Medulla oblongata (tissue), 1 donor: ENCODE measurements around the gene TBC1D28.
A peak's percentile ranks its signal among the peaks of the same experiment; 100 is the strongest.
"Not testable (repeated sequence)": the region's sequence is repeated elsewhere in the genome, so short reads cannot be mapped to it uniquely, and the experiment has no call there.

ENCODE experiments used
- DNase-seq: peaks from one replicate; pipeline ENCODE4 v3.0.0-alpha.2; 2015; ENCODE audit errors: extremely low spot score

Gene TBC1D28

DNA sequence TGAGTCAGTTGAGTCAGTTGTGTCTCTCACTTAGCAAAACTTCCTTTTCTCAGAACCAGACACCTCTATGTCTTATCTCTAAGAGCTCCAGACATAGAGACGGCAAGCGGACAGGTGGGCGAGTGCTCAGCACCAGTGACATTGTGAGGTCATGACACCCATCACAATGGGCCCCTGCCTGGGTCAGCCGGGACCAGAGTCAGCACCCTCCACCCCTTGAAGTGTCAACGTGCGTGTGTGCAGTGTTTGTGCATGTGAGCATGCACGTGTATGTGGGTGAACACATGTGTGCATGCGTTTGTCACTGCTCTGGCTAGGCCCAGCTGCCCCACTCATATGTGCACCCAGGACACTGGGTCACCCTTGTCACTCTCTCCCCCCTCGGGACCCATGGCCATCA, at the start of gene TBC1D28:
Gene TBC1D28 (minus strand): TSS at position 101 of the 400 bp plus-strand sequence. CDS start 3,039 bp downstream, outside the sequence.
- not testable (repeated sequence) for DNase-seq

DNA sequence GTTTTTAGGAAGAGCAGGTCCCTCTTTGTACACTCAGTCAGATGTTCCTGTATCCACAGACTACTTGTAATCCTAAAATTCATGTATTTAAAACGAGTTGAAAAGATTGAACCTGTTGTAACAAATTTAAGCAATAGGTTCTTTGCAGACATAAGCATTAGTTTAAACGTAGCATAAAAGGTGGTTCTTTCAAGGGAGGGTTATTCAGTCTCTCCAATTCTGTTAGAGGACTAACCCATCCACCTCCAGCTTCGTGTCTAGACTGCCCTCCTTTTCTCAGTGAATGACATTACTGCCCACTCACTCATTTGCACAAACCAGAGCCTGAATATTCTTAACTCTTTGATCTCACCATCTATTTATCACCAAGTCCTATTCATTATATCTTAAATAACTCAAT, 38.5 kb upstream of the TBC1D28 start:
- not testable (repeated sequence) for DNase-seq

DNA sequence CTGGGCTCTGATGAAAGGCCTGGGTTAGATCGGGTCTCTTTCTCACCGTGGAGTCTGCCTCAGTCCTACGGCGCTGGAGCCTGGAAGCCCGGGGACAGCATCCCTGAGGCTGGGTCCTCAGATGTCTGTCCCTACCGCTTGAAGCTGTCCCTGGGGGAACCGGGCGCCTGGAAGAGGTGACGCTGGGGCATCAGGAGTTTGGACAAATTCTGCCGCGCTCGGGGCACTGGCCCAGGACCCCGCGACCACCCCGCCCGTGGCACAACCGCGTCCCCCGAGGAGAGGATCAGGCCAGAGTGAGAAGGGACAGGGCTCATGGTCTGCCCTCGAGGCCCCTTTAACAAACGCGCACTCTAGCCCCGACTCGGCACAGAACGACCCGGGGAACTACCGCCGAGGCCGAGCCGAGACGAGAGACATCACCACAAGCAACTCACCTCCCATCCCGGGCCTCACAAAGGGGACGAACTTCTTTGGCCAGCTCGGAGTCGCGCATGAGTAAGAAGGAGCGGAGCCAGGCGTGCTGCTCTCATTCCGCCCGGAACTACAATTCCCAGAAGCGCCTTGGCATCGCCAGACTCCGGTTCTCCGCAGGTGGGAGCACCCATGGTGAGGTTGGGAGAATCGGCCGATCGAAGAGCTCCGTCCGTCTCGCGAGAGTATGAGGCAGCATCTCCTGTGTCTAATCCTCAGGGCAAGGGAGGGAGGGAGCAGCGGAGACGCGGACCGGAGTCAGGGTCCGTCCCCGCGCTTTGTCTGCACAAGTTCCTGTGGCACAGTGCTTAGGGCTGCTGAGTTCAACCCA, 37.8 kb upstream of the TBC1D28 start, which contains the start of gene FOXO3B:
Gene FOXO3B (minus strand): TSS at position 548 of the 805 bp plus-strand sequence. CDS start 663 bp downstream, outside the sequence.
- DNase-seq, result peak; percentile 91

DNA sequence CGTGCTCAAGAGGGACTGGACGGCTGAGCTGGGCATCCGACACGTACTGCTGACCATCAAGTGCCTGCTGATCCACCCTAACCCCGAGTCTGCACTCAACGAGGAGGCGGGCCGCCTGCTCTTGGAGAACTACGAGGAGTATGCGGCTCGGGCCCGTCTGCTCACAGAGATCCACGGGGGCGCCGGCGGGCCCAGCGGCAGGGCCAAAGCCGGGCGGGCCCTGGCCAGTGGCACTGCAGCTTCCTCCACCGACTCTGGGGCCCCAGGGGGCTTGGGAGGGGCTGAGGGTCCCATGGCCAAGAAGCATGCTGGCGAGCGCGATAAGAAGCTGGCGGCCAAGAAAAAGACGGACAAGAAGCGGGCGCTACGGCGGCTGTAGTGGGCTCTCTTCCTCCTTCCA, 33.2 kb upstream of the TBC1D28 start:
- not testable (repeated sequence) for DNase-seq

DNA sequence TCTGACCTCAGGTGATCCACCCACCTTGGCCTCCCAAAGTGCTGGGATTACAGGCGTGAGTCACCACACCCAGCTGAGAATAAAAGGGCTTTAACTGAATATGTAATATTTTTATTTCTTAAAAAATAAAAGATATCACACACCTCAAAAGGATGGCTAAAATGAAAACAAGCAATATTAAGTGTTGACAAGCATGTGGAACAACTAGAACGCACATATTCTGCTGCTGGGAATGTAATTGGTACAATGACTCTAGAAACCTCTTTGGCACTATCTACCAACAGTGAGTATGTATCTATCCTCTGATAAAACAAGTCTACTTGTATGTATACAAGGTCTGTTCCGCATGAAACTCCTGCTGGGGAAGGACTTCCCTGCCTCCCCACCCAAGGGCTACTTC, 32.7 kb upstream of the TBC1D28 start:
- DNase-seq, result not testable (repeated sequence)

DNA sequence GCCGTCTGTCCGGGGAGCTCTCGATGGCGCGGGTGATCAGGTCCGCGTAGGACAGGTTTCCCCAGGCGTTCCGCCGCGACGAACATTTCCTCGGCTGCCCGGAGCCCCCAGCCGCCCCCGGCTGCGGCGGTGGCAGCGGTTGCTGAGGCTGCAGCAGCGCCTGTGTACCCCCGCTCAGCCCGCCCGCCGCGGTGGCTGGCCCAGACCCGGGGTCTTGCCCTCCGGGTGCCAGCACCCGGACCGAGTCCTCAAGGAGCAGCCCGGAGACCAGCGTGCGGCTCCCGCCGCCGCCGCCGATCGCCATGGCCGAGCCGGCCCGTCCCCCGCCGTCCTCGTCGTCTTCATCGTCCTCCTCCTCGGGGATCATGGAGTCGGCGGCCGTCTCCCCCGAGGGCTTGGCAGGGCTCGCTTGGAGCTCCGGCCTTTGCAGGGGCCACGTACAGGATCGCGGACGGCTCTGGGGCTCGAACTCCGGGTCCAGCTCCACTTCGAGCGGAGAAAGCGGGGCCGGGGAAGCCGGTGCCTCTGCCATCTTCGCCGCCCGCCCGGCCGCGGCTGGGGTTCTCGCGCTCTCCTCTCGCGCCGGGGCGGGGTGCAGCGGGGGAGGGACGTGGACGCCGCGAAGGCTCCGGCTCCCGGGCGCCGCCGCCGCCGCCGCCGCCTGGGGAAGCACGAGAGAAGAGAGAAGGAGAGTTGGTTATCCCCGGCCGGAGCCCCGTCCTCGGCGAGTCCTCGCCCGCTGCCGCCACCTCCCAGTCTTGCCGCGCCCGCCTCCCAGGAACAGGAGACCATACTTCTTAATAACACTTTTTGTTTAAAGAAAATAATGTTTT, 28.4 kb upstream of the TBC1D28 start:
- not testable (repeated sequence) for DNase-seq

DNA sequence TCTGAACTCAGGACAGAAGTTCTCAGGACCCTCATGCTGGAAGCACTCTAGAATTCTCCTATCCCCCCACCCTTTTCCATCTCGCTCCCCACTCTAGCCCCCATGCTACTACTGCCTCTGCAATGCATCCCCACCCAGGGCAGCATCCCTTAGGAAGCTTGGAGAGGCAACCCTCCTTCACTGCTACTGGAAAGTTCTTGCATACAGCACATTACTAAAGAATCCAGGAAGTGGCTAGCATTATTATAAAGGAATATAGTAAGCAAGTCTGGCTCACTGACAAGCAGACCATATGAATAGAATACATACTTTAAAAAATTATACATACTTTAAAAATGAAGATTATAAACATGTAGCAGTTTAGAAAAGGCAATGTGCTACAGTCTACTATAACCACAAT, 24.4 kb upstream of the TBC1D28 start:
- not testable (repeated sequence) for DNase-seq

DNA sequence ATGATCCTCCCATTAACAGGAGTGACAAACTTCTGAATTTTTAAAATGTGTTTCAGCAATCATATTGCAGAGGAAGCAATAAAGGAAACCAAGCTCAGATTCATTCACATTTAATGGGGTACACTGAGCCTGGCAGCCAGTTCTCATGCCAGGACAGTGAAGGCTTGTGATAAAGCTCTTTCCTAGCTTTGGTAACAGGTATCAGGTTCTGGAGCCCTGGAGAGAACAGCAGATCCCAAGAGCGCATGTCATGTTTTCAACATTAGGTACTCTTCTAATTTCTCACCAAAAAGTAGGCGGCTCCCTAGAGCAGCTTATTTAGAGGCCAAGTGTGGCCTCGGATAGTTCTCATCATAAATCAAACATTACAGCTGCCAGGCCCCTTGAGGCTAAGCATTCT, 23.3 kb upstream of the TBC1D28 start:
- DNase-seq, result not testable (repeated sequence)

DNA sequence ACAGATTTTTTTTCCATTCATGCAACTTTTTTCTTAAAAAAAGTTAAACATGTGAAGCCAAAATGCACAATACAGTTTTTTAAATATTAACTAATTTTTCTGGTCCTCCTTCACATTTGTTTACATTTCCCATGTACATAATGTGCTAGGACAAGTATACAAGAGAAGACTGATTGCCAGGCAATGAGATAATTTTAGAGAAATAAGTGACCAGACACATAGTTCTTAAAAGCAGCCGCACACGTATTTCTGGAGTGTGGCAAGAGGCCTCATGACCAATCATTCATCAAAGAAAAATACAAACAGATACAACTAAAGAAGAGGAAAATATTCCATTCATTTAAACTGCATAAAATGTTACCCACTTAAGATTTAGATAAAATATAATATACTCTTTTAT, 22.1 kb upstream of the TBC1D28 start:
- DNase-seq, result not testable (repeated sequence)

DNA sequence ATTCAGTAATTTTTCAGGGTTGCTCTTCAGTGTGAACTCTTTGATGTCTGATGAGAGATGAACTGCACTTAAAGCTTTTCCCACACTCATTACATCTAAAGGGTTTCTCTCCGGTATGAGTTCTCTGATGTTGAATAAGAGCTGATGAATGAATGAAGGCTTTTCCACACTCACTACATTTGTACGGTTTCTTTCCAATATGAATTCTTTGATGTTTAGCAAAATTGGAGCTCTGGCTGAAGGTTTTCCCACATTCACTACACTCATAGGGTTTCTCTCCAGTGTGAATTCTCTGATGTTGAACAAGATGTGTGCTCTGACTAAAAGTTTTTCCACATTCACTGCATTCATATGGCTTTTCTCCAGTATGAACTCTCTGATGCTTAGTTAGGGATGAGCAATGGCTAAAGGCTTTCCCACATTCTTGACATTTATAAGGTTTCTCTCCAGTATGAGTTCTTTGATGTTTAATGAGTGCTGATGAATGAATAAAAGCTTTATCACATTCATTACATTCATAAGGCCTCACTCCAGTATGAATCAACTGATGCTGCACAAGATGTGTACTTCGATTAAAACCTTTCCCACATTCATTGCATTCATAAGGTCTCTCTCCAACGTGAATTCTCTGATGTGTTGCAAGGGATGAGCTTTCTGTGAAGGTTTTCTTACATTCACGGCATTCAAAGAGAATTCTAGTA, 17.9 kb upstream of the TBC1D28 start:
- DNase-seq, result not testable (repeated sequence)

DNA sequence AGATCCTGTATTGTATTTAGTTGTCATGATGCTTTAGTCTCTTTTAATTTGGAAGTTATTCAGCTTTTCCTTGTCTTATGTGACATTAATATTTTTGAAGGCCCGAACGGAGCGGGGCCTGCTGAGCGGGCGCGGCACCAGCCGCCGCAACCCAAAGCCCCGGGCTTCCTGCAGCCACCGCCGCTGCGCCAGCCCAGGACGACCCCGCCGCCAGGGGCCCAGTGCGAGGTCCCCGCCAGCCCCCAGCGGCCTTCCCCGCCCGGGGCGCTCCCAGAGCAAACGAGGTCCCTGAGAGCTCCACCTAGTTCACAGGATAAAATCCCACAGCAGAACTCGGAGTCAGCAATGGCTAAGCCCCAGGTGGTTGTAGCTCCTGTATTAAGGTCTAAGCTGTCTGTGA, 5.9 kb upstream of the TBC1D28 start:
- not testable (repeated sequence) for DNase-seq

DNA sequence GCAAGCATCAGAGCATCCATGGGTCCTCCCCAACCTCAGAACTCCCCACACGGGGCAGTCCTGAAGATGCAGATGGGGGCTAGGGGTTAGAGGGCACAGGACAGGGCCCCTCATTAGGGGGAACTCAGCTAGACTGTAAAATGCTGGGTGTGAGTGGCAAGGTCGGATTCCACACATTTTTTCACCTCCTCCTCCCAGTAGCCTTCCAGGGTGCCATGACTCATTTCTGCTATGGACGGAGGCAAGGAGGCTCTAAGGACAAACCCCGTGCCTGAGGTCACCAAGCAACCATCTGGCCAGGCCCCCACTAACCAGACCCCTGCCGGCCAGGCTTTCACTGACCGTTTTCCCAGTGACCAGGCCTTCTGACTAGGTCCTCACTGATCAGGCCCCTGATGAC, 1.1 kb downstream of the TBC1D28 start:
- DNase-seq, result not testable (repeated sequence)

DNA sequence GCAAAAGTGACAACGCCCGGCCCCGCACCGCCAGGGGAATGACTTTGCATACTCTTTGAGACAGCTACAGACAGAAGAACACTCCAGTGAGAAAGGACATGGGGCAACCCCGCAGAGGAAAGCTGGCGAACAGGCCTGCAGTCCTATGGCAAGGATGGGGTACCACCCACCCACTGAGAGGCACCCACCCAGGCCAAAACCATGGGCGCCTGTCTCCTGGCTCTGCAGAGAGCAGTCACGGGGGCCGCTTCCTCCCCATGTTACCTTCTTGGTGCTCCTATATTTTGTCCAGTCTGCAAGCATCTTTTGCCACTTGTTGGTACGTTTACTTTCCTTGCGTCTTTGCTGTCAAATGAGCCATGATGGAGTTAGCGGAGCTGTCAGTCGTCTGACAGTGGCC, 5.8 kb downstream of the TBC1D28 start:
- not testable (repeated sequence) for DNase-seq

DNA sequence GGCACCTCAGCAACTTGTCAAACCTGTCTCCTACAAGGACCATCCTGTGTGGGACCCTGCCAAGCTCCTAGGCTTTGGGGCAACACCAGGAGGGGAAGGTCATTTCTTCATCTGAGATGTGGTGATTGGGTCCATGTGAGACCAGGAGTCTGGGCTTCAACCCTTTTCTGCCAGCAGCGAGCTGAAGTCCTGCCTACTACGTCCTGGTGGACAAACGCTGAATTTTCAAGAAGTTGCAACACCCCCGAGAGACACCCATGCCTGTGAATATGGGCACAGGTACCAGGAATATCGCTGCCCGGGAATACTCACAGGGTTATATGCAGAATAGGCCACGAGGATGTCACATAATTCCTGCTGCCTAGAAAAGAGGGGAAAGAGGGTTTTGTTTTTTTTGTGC, 8.0 kb downstream of the TBC1D28 start:
- DNase-seq, result not testable (repeated sequence)

DNA sequence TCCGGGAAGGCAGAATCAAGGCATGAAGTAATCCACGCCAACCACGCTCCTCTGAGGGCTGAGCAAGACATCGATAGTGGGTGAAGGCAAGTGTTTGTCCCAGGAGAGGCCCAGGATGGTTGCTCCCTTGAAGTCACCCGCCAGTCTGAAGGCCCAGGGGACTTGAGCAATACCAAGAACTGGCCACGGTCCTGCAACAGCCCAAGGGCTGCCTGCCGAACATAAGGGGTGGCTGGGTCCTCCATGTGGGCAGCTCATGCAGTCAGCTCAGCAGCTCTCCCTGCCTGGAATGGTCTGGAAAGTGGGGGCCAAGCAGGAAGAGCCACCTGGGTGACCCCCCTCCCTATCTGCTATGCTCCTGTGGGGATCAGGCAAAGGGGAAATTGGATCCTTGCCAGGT, 8.4 kb downstream of the TBC1D28 start:
- DNase-seq, result not testable (repeated sequence)

DNA sequence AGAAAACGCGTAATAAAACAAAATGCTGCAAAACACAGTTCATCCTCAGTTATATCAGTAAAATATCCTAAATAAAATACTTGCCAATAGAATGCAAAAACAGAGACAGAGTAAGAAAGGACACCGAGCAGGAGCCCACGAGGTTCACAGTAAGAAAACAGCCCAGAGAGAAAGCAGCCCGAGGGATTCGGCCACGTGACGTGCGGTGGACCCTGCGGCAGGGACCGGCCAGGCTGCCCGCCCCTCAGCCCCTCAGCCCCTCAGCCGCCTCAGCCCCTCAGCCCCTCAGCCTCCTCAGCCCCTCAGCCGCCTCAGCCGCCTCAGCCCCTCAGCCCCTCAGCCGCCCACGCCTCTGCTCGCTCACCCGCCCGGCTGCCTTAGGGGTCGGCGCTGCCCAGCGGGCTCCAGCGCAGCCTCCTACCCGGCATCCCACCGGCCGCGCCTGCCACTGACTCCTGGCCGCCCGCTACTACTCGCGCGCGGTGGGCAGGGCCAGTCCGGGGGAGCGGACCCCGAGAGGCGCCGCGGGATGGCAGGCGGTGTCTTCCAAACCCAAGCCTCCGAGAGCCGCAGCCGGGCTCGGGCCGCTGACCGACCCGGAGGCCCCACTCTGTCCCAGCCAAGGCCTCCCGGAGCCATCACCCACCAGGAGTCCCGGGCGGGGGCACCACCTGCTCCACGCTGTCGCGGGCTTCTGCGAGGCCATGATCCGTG, 9.5 kb downstream of the TBC1D28 start:
- not testable (repeated sequence) for DNase-seq

DNA sequence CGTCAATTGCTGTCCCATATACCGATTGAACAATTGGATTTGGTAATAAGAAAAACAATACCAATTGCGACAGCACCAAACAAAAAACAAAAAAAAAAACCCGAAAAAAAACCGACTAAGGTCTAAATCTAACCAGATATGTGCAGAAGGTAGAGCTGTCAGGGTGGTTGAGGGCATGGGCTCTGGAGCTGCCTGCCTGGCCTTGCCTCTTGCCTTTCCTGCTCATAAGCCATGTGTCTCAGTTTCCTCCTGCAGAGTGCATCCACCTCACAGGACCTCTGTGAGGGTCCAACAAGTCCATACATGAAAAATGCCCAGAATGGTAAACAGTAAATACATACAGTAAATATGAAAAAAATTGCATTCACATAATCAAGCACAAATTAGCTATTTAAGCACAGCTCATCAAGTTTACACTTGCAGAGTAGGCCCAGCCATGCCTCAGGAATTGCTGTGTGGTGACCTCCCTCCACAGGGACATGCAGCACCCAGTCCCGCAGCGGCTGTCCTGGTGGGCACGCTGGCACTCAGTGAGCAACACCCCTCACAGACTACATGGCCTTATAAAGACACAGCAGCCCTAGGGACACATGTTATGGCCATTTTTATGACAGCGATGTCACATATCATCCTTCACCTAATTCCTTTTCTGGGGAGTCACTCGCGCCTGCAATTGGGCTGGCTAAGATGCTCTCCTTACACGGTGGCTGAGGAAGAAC, 17.9 kb downstream of the TBC1D28 start:
- peak; percentile 5 for DNase-seq

DNA sequence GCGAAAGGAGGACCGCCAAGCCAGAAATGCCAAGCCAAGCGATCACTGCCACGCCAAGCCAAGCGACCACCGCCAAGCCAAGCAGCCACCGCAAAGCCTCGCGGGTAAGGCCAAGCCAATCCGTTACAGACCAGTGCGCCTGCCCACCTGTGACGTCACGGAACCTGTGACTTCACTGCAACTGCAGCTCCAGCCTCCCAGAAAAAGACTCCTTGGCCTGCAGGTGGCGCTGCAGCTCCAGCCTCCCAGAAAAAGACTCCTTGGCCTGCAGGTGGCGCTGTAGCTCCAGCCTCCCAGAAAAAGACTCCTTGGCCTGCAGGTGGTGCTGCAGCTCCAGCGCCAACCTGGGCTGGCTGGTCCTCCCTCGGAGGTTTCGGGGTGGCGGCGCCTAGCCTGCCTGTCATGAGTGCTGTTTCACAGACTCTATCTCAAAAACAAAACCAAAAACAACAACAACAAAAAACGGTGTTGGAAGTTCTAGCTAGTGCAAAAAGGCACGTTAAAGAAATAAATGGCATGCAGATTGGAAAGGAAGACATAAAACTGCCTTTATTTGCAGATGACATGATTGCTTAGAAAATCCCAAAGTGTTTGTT, 18.6 kb downstream of the TBC1D28 start:
- peak; percentile 89 for DNase-seq

DNA sequence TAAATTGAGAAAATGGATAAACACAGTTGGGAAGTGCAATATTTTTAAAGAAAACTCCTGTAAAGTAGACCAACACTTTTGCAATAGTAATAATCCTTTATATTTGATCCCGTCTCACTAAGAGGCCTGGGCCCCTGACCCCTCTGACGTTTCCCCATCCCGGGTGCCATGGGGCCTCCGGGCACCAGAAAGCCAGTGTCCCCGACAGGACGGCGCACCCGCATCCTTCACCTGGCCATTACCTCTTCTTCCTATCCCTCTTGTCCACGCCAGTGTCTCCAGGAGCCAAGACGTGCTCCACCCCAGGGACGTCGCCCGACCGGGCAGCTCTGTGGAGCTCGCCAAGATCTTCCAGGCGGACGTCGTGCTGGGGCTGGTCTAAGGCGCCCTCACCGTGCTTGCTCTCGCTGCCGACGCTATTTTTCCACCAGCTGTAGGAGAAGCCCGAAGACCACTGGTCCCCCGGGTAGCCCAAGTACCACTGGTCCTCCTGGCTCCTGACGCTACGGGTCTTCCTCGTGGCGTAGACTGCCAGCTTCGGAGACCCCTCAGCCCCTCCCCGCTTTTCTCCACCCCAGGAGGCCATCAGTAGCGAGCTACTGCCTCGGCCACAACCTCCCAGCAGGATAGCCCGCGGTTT, 19.2 kb downstream of the TBC1D28 start:
- DNase-seq, result not testable (repeated sequence)

DNA sequence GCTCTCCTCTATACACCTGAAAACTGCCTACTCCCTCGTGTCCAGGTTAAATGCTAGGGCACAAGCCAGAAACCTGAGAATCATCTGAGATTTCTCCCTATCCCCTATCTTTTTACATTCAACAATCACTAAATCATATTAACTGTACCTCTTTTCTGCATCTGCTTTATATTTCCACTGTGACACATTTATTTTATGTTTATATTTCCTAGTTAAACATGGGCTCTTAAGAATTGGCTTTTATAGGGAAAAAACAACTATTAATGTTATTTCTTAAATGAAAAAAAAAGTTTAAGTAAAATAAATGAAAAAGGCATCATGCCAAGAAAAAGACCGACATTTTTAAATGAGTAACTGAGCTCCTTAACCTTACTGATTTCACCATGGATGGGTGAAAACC, 26.6 kb downstream of the TBC1D28 start:
- not testable (repeated sequence) for DNase-seq
